OCI-LY7 (cell line): ENCODE results near the gene TCAIM. TPM values are rescaled to one million over a fixed set of nuclear protein-coding genes. Genes with fewer than 3 reads are reported as not detected.

Source experiments
- BruUV-seq: library from RNA; stranded (reverse); fragments of 400-500 nt; replicated peaks from 2 replicates; lab custom pipeline; 2021; lab: Mats Ljungman, UMichigan
- CTCF ChIA-PET: fragments of 300-600 bp; sonication (Branson Sonifier 250); formaldehyde crosslinking; loops from one replicate; lab custom pipeline; 2022; ENCODE audit warnings: antibody characterized with exemption; ENCODE audit not compliant: unreplicated experiment; lab: Charles Lee
- POLR2A ChIA-PET: fragments of 300-600 bp; sonication (Branson Sonifier 250); formaldehyde crosslinking; loops from one replicate; lab custom pipeline; 2022; ENCODE audit warnings: antibody characterized with exemption; lab: Charles Lee
- DNase-seq: peaks from one replicate; pipeline ENCODE4 v3.0.0-alpha.2; 2015; ENCODE audit warnings: low spot score
- H2AFZ ChIP-seq: fragments of 200-600 bp; sonication (generic), shearing (Covaris generic); 2 replicates; pipeline ENCODE4 v1.6.1; 2014; ENCODE audit warnings: mild to moderate bottlenecking, antibody characterized with exemption, low read length, moderate library complexity
- H3K27ac ChIP-seq: fragments of 200-600 bp; sonication (generic); 2 replicates; pipeline ENCODE4 v1.5.1; 2014; ENCODE audit warnings: mixed run types, low read depth, mild to moderate bottlenecking, moderate library complexity, low read length, inconsistent platforms; ENCODE audit not compliant: poor library complexity, severe bottlenecking
- H3K36me3 ChIP-seq: fragments of 200-600 bp; sonication (generic); 2 replicates; pipeline ENCODE4 v1.6.1; 2014; ENCODE audit warnings: mild to moderate bottlenecking, antibody characterized with exemption, low read length, moderate library complexity, mixed read lengths; ENCODE audit not compliant: insufficient read depth
- H3K4me1 ChIP-seq: fragments of 200-600 bp; sonication (generic); 2 replicates; pipeline ENCODE4 v1.5.1; 2014; ENCODE audit warnings: mild to moderate bottlenecking, low read length; ENCODE audit not compliant: insufficient read depth, poor library complexity, severe bottlenecking
- H3K4me2 ChIP-seq: fragments of 200-600 bp; sonication (generic); 2 replicates; pipeline ENCODE4 v1.6.1; 2014; ENCODE audit warnings: mild to moderate bottlenecking, low read length
- H3K4me3 ChIP-seq: fragments of 200-600 bp; sonication (generic); 2 replicates; pipeline ENCODE4 v1.5.1; 2014; ENCODE audit warnings: mild to moderate bottlenecking, low read depth, low read length; ENCODE audit not compliant: poor library complexity, severe bottlenecking
- H3K79me2 ChIP-seq: fragments of 200-600 bp; sonication (generic); 2 replicates; pipeline ENCODE4 v1.6.1; 2016; ENCODE audit warnings: low read depth, mild to moderate bottlenecking, low read length, moderate library complexity, mixed read lengths; ENCODE audit not compliant: insufficient read depth
- H3K9me2 ChIP-seq: fragments of 200-600 bp; sonication (generic); 2 replicates; pipeline ENCODE4 v1.6.1; 2016; ENCODE audit warnings: mild to moderate bottlenecking, low read length, mixed read lengths; ENCODE audit not compliant: insufficient read depth
- H3K9me3 ChIP-seq: fragments of 200-600 bp; sonication (generic); 2 replicates; pipeline ENCODE4 v1.6.1; 2014; ENCODE audit warnings: mild to moderate bottlenecking, mixed run types, low read length, mixed read lengths
- H4K20me1 ChIP-seq: fragments of 200-600 bp; sonication (generic); 2 replicates; pipeline ENCODE4 v1.6.1; 2014; ENCODE audit warnings: mild to moderate bottlenecking, antibody characterized with exemption, low read length, moderate library complexity, mixed read lengths; ENCODE audit not compliant: insufficient read depth
- EZH2phosphoT487 ChIP-seq: fragments of 200-600 bp; sonication (generic); IDR thresholded peaks from 2 replicates; pipeline ENCODE4 v1.6.1; 2018; ENCODE audit warnings: low read depth, borderline replicate concordance, mild to moderate bottlenecking, mixed run types, antibody characterized with exemption, low read length, moderate library complexity, mixed read lengths
- intact Hi-C: fragments of 100-400 bp; cut with micrococcal nuclease; formaldehyde crosslinking; loops from one replicate; pipeline ENCODE4 v1.10.0; 2022; ENCODE audit not compliant: unreplicated experiment
- total RNA-seq, 2 experiments: library from RNA; depleted of rRNA in 1 of 2; stranded (reverse); fragments of >200 nt in 1 of 2; shearing (Covaris generic) in 1 of 2; gene quantifications; 2 replicates each; pipeline ENCODE4 v1.2.3, GENCODE V29; 2014 to 2022
- TF ChIP-seq, protein P1 (sequence below): fragments of 200-600 bp; sonication (generic); conservative IDR thresholded peaks from 2 replicates; pipeline ENCODE4 v1.5.1; 2014; ENCODE audit warnings: mild to moderate bottlenecking, antibody characterized with exemption, low read length, moderate library complexity, mixed read lengths

TCAIM gene
- total RNA-seq, 2 experiments from 2014 or later: 15.2 to 24.0 TPM

DNA sequence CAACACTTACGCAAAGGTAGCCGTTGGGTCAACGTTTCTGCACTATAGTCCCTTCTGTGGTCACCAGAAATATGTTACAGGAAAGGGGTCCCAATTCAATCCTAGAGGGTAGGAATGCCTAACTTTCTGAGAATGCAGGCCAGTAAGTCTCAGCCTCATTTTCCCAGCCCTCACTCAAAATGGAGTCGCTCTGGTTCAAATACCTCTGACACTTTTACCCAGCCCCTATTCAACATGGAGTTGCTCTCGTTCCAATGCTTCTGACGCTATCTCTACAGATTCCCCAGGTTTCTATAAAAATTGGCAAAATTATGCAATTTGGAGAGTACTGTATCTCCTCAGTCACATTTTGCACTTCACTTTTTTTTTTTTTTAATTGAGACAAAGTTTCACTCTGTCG is 99.2 kb downstream of the TCAIM start:
- Histone ChIP-seq H2AFZ (no peak overlapping the region), H3K4me3 (no peak overlapping the region), H3K4me2 (no peak overlapping the region), H4K20me1 (no peaks in the 10 kb centered on the region), H3K79me2 (no peaks in the 10 kb centered on the region), H3K36me3 (no peaks in the 10 kb centered on the region), H3K4me1 (peaks cover 14% of the 10 kb centered on the region), H3K9me3 (no peaks in the 10 kb centered on the region), H3K9me2 (no peaks in the 10 kb centered on the region), H3K27ac (no peak overlapping the region)
- no TSS peak for BruUV-seq
- ChIA-PET CTCF (no interaction called here), POLR2A (no interaction called here)
- DNase-seq: no peak
- TF ChIP-seq EZH2phosphoT487: no peak
- TF ChIP-seq, protein P1, sequence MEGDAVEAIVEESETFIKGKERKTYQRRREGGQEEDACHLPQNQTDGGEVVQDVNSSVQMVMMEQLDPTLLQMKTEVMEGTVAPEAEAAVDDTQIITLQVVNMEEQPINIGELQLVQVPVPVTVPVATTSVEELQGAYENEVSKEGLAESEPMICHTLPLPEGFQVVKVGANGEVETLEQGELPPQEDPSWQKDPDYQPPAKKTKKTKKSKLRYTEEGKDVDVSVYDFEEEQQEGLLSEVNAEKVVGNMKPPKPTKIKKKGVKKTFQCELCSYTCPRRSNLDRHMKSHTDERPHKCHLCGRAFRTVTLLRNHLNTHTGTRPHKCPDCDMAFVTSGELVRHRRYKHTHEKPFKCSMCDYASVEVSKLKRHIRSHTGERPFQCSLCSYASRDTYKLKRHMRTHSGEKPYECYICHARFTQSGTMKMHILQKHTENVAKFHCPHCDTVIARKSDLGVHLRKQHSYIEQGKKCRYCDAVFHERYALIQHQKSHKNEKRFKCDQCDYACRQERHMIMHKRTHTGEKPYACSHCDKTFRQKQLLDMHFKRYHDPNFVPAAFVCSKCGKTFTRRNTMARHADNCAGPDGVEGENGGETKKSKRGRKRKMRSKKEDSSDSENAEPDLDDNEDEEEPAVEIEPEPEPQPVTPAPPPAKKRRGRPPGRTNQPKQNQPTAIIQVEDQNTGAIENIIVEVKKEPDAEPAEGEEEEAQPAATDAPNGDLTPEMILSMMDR: no peak
- intact Hi-C loops: no loop called here

DNA sequence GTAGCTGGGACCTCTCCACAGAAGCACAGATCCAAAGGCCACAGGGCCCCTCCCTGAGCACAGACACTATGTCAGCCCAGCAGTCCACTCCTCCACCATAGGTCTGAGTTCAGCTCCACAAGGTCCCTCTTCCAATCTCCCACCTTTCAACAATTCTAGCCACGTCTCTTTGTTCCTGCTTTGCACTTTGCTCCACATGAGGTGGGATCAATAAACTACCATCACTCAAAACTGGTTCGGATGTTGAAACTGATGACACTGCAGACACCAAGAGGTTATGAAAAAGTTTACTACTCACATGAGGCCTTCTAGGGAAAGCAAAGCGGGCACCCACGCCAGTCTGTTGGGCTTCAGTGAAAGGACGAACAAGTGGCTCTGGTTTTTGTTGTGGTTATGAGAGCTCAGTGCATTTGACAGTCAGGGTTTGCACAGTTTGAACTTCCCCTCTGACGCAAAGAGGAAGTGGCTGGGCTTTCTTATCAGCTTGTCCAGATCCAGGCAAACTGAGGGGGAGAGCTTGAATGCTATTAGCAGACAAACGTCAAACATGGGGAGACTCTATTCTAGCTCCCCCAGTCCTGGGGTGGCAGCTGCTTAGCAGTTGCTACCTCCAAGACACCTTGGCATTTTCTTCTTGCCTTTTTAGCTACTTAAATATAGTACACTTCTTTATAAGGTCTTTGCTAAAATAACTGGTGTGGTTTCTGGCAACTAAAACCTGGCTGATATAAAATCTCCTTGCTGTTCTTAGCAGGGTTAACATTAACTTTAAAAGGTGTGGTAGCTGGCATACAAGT is 101.1 kb downstream of the TCAIM start:
- TF ChIP-seq, protein P1: no peak
- TF ChIP-seq EZH2phosphoT487: no peak
- CTCF ChIA-PET: no interaction called here
- peak overlapping the region; percentile 45 for H3K4me2 ChIP-seq
- no TSS peak for BruUV-seq
- peak overlapping the region; percentile 4 for H3K4me3 ChIP-seq
- H3K9me2 ChIP-seq: no peaks in the 10 kb centered on the region
- H4K20me1 ChIP-seq: no peaks in the 10 kb centered on the region
- no peaks in the 10 kb centered on the region for H3K36me3 ChIP-seq
- intact Hi-C loops: no loop called here
- H3K9me3 ChIP-seq: no peaks in the 10 kb centered on the region
- peak overlapping the region; percentile 85 for H2AFZ ChIP-seq
- POLR2A ChIA-PET: interaction anchor here (0.8 to 1.6 kb wide), 6 partner anchors 12 to 101 kb away, joined by 3 to 5 read pairs (median 4); partner anchors contain the start of gene TCAIM
- no peaks in the 10 kb centered on the region for H3K79me2 ChIP-seq
- no peak overlapping the region for H3K27ac ChIP-seq
- H3K4me1 ChIP-seq: peaks cover 14% of the 10 kb centered on the region
- DNase-seq: peak; percentile 77
